Left colon (tissue), 2 donors: ENCODE data around the gene CAB39. TPM values are rescaled to one million over a fixed set of nuclear protein-coding genes. Genes with fewer than 3 reads are reported as not detected.

ENCODE experiments used
- ATAC-seq: fragments of 200-7000 bp; cut with Tn5 transposase; one replicate; pipeline ENCODE4 v1.9.1; 2020; ENCODE audit warnings: mild to moderate bottlenecking, moderate library complexity
- DNase-seq, 2 donors: peaks; one replicate each; pipeline ENCODE4 v3.0.0-alpha.2; 2020
- intact Hi-C, 2 donors: fragments of 100-400 bp; cut with DNase I in 1 of 2; cut with micrococcal nuclease in 1 of 2; formaldehyde crosslinking; loops; one replicate each; pipeline versions ENCODE4 v1.11.2 to v1.14.0; 2022; cut with DNase I, micrococcal nuclease
- total RNA-seq, 2 donors: library from RNA; stranded (reverse); fragmentation: NEBNext Ultra II Directional; extraction: Animal tissue kit (Norgen Biotek cat#: 25700); gene quantifications; one replicate each; pipeline ENCODE4 v1.2.1, GENCODE V29; 2021
- donor health status: DM: no; HTN: no; CAD: no.
- donor health status: DM: yes; HTN: yes; CAD: no.

Gene CAB39
- total RNA-seq, 2 donors from 2014 or later: 116 to 143 TPM

GRCh38 chr2:230737300-230737699 is 24.7 kb downstream of the CAB39 start:
- DNase-seq (no peak), ATAC-seq (no peak)
- intact Hi-C loops: no loop called here

GRCh38 chr2:230737791-230738226 is 25.2 kb downstream of the CAB39 start:
- ATAC-seq (peak; percentile 90), DNase-seq (no peak)
- intact Hi-C loops: no loop called here

GRCh38 chr2:230738391-230738811 is 25.8 kb downstream of the CAB39 start:
- no peak for DNase-seq
- ATAC-seq: peak; percentile 11
- intact Hi-C loops: no loop called here

GRCh38 chr2:230738924-230739323 is 26.3 kb downstream of the CAB39 start:
- intact Hi-C loops: no loop called here
- DNase-seq (no peak), ATAC-seq (peak; percentile 68)

GRCh38 chr2:230739961-230740360 is 27.3 kb downstream of the CAB39 start:
- DNase-seq: no peak
- intact Hi-C loops: no loop called here
- no peak for ATAC-seq

GRCh38 chr2:230742781-230743180 is 30.1 kb downstream of the CAB39 start:
- ATAC-seq (no peak), DNase-seq (no peak)
- intact Hi-C loops: no loop called here

GRCh38 chr2:230746213-230746612 is 33.6 kb downstream of the CAB39 start:
- ATAC-seq (no peak), DNase-seq (no peak)
- intact Hi-C loops: no loop called here

- intact Hi-C loops: no loop called here
- ATAC-seq: peak; percentile 16
These were observed 35.4 kb downstream of the CAB39 start for GRCh38 chr2:230748087-230748486.

GRCh38 chr2:230749111-230749510 is 36.5 kb downstream of the CAB39 start:
- no peak for DNase-seq
- ATAC-seq: no peak
- intact Hi-C loops: no loop called here

More at GRCh38 chr2:230748087-230748486, 35.4 kb downstream of the CAB39 start:
- no peak for DNase-seq

- intact Hi-C loops: no loop called here
- no peak for ATAC-seq
These were observed 38.4 kb downstream of the CAB39 start for GRCh38 chr2:230751062-230751461.

GRCh38 chr2:230754200-230754599 is 41.6 kb downstream of the CAB39 start:
- no peak for DNase-seq
- intact Hi-C loops: no loop called here
- ATAC-seq: no peak

More at GRCh38 chr2:230751062-230751461, 38.4 kb downstream of the CAB39 start:
- no peak for DNase-seq

- ATAC-seq: no peak
- intact Hi-C loops: no loop called here
- DNase-seq: no peak
These were observed 44.8 kb downstream of the CAB39 start for GRCh38 chr2:230757476-230757875.

GRCh38 chr2:230758566-230759480 is 46.2 kb downstream of the CAB39 start:
- ATAC-seq (no peak), DNase-seq (no peak)
- intact Hi-C loops: no loop called here

- no peak for DNase-seq
- intact Hi-C loops: no loop called here
- no peak for ATAC-seq
These were observed 47.0 kb downstream of the CAB39 start for GRCh38 chr2:230759481-230760167.

GRCh38 chr2:230761704-230762103 is 49.1 kb downstream of the CAB39 start:
- intact Hi-C loops: no loop called here
- ATAC-seq: no peak
- DNase-seq: no peak

- DNase-seq (peak in 1 of 2 donors; percentile 28), ATAC-seq (peak; percentile 86)
- intact Hi-C loops: no loop called here
These were observed 49.8 kb downstream of the CAB39 start for GRCh38 chr2:230762317-230762896.

GRCh38 chr2:230764346-230764745 is 51.7 kb downstream of the CAB39 start:
- no peak for ATAC-seq
- DNase-seq: no peak
- intact Hi-C loops: no loop called here

GRCh38 chr2:230765611-230766300 is 53.1 kb downstream of the CAB39 start:
- intact Hi-C loops: no loop called here
- DNase-seq (no peak), ATAC-seq (no peak)

GRCh38 chr2:230767862-230768388 is 55.3 kb downstream of the CAB39 start:
- DNase-seq (no peak), ATAC-seq (no peak)
- intact Hi-C loops: no loop called here
